Measurements from ENCODE around the gene DGKI. TPM values are rescaled to one million over a fixed set of nuclear protein-coding genes. Genes with fewer than 3 reads are reported as not detected.

Gene DGKI
- total and polyA plus RNA-seq, 11 donors: 0.36 to 4.6 (median 1.0) TPM

DNA sequence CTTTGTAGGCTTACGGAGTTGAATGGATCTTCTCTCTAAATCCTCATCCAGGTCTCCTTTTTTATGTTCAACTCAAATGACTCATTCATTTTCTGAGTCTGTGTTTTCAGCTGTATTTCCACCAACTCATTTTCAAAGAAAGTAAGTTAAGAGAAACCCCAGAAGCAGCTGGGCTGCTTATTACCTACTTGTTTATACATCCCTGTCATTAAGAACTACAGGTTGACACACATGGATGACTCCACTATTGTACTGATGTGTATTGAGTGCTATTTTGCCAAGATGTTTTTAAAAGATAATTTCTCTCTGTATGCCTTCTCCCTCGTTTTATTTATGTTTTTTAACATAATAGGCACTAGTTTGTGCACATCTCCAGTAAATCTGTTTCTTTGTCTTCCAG, 41.9 kb downstream of the DGKI start:
- no peaks in the 10 kb centered on the region for H3K36me3 ChIP-seq
- DNase-seq (no peak), ATAC-seq (no peak)
- H3K4me1 ChIP-seq: no peaks in the 10 kb centered on the region
- no peak overlapping the region for H3K4me3 ChIP-seq
- WGBS, 4 donors: 70 to 77% (median 74%) methylated on average over 2 of the region's 2 CpGs
- no peaks in the 10 kb centered on the region for H3K27me3 ChIP-seq
- intact Hi-C loops (cut with DNase I): no loop called here
- TF ChIP-seq POLR2A (IDR thresholded peaks at IDR 0.05): no peak
- TF ChIP-seq, protein P1, sequence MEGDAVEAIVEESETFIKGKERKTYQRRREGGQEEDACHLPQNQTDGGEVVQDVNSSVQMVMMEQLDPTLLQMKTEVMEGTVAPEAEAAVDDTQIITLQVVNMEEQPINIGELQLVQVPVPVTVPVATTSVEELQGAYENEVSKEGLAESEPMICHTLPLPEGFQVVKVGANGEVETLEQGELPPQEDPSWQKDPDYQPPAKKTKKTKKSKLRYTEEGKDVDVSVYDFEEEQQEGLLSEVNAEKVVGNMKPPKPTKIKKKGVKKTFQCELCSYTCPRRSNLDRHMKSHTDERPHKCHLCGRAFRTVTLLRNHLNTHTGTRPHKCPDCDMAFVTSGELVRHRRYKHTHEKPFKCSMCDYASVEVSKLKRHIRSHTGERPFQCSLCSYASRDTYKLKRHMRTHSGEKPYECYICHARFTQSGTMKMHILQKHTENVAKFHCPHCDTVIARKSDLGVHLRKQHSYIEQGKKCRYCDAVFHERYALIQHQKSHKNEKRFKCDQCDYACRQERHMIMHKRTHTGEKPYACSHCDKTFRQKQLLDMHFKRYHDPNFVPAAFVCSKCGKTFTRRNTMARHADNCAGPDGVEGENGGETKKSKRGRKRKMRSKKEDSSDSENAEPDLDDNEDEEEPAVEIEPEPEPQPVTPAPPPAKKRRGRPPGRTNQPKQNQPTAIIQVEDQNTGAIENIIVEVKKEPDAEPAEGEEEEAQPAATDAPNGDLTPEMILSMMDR (IDR thresholded peaks at IDR 0.05): no peak
- no peaks in the 10 kb centered on the region for H3K9me3 ChIP-seq
- H3K27ac ChIP-seq: no peak overlapping the region

GRCh38 chr7:137801491-137801890, 45.3 kb downstream of the DGKI start:
- Histone ChIP-seq H3K4me3 (no peak overlapping the region), H3K27ac (no peak overlapping the region), H3K36me3 (no peaks in the 10 kb centered on the region), H3K9me3 (peaks cover 0 to 7% (median 0%) of the 10 kb centered on the region in 12 donors), H3K4me1 (no peaks in the 10 kb centered on the region), H3K27me3 (no peaks in the 10 kb centered on the region)
- no peak for DNase-seq
- ATAC-seq: no peak
- intact Hi-C loops (cut with DNase I): no loop called here
- no peak for TF ChIP-seq POLR2A (IDR thresholded peaks at IDR 0.05)
- TF ChIP-seq, protein P1 (IDR thresholded peaks at IDR 0.05): no peak
- 67 to 85% (median 78%) methylated on average over 1 of the region's 1 CpG for WGBS, 4 donors

GRCh38 chr7:137801003-137801402, 45.8 kb downstream of the DGKI start:
- no peak for TF ChIP-seq POLR2A (IDR thresholded peaks at IDR 0.05)
- TF ChIP-seq, protein P1 (IDR thresholded peaks at IDR 0.05): no peak
- H3K4me1 ChIP-seq: no peaks in the 10 kb centered on the region
- WGBS, 4 donors: 41 to 57% (median 47%) methylated on average over 1 of the region's 1 CpG

DNA sequence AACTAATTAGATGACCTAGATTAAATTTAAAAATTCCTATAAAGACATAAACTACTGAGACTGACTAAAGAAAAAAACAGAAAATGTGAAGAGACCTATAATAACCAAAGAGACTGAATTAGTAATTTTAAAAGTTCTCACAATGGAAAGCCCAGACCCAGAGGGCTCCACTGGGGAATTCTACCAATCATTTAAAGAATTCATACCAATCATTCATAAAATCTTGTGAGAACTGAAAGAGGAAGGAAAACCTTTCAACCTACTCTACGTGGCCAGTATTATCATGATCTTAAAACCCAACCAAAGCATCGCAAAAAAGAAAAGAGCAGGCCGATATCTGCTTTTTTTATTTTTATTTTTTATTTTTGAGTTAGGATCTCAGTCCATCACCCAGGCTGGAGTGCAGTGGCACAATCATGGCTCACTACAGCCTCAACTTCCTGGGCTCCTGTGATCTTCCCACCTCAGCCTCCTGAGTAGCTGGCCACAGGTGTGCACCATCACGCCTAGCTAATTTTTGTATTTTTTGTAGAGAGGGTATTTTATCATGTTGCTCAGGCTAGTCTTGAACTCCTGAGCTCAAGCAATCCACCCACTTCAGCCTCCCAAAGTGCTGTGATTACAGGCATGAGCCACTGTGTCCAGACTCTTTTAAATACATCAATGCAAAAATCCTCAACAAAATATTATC, 48.6 kb downstream of the DGKI start:
- 82 to 88% (median 86%) methylated on average over 4 of the region's 4 CpGs for WGBS, 4 donors
- Histone ChIP-seq H3K9me3 (peaks cover 0 to 14% (median 0%) of the 10 kb centered on the region in 12 donors), H3K4me1 (no peaks in the 10 kb centered on the region), H3K27ac (no peak overlapping the region), H3K27me3 (no peaks in the 10 kb centered on the region), H3K36me3 (no peaks in the 10 kb centered on the region), H3K4me3 (no peak overlapping the region)
- no peak for TF ChIP-seq POLR2A (IDR thresholded peaks at IDR 0.05)
- TF ChIP-seq, protein P1 (IDR thresholded peaks at IDR 0.05): no peak
- ATAC-seq (no peak), DNase-seq (no peak)
- intact Hi-C loops (cut with DNase I): no loop called here

More at GRCh38 chr7:137801003-137801402, 45.8 kb downstream of the DGKI start:
- peaks cover 0 to 12% (median 0%) of the 10 kb centered on the region in 12 donors for H3K9me3 ChIP-seq
- no peak overlapping the region for H3K4me3 ChIP-seq
- H3K36me3 ChIP-seq: no peaks in the 10 kb centered on the region
- intact Hi-C loops (cut with DNase I): no loop called here
- H3K27me3 ChIP-seq: no peaks in the 10 kb centered on the region
- no peak overlapping the region for H3K27ac ChIP-seq
- ATAC-seq (no peak), DNase-seq (no peak)
